Lung (tissue), 12 donors: ENCODE data around the gene DHRS7C. TPM values are rescaled to one million over a fixed set of nuclear protein-coding genes. Genes with fewer than 3 reads are reported as not detected.

Experiments used
- ATAC-seq: fragments of 200-7000 bp; cut with Tn5 transposase; one replicate; pipeline ENCODE4 v1.9.1; 2020; ENCODE audit warnings: moderate number of reproducible peaks; ENCODE audit not compliant: insufficient read depth, low FRiP score
- DNase-seq, 3 donors: peaks; one replicate each; pipeline ENCODE4 v3.0.0-alpha.2; 2013 to 2017
- H3K27ac ChIP-seq, 2 donors: one replicate each; pipeline ENCODE4 v1.5.1; 2013; ENCODE audit warnings: mild to moderate bottlenecking in 2 of 2, moderate library complexity in 2 of 2, control low read depth in 1 of 2, inconsistent platforms in 1 of 2, low read depth in 1 of 2, low read length in 1 of 2
- H3K27me3 ChIP-seq, 3 donors: one replicate each; pipeline ENCODE4 v1.5.1; 2013; ENCODE audit warnings: low read length in 2 of 3; ENCODE audit not compliant: control insufficient read depth in 3 of 3, insufficient read depth in 3 of 3
- H3K36me3 ChIP-seq, 4 donors: one replicate each; pipeline ENCODE4 v1.5.1; 2013; ENCODE audit warnings: low read length in 4 of 4, mild to moderate bottlenecking in 1 of 4, moderate library complexity in 1 of 4; ENCODE audit not compliant: control insufficient read depth in 4 of 4, insufficient read depth in 4 of 4
- H3K4me1 ChIP-seq, 5 donors: one replicate each; pipeline ENCODE4 v1.5.1; 2013; ENCODE audit warnings: low read length in 5 of 5, mild to moderate bottlenecking in 2 of 5, moderate library complexity in 1 of 5; ENCODE audit not compliant: control insufficient read depth in 5 of 5, insufficient read depth in 5 of 5
- H3K4me3 ChIP-seq: one replicate; pipeline ENCODE4 v1.5.1; 2013; ENCODE audit warnings: mild to moderate bottlenecking, control low read depth, moderate library complexity
- H3K9ac ChIP-seq, 2 donors: one replicate each; pipeline ENCODE4 v1.5.1; 2013; ENCODE audit warnings: low read length in 2 of 2, control low read depth in 1 of 2; ENCODE audit not compliant: insufficient read depth in 1 of 2
- H3K9me3 ChIP-seq, 4 donors: one replicate each; pipeline ENCODE4 v1.5.1; 2013; ENCODE audit warnings: low read length in 3 of 4, mild to moderate bottlenecking in 1 of 4, moderate library complexity in 1 of 4; ENCODE audit not compliant: control insufficient read depth in 4 of 4, insufficient read depth in 3 of 4
- CTCF ChIP-seq: IDR thresholded peaks from 2 replicates; pipeline ENCODE4 v1.5.1; 2012; ENCODE audit warnings: mild to moderate bottlenecking; ENCODE audit errors: control extremely low read depth, extremely low read depth
- WGBS, 2 donors: extraction: QIAGEN DNeasy Blood & Tissue Kit; methylation state at CpG; one replicate each; pipeline ENCODE4 v1.1.7; 2013; 5-methylcytosine and 5-hydroxymethylcytosine counted together
- polyA plus RNA-seq, 2 donors: library from polyadenylated mRNA; stranded (reverse); fragments of 200-250 nt; gene quantifications; one replicate each; pipeline ENCODE4 v1.2.1, GENCODE V29; 2013
- total RNA-seq, 2 donors: library from RNA; depleted of rRNA in 1 of 2; stranded (reverse); fragments of >200 nt in 1 of 2; gene quantifications; one replicate each; pipeline ENCODE4 v1.2.1, GENCODE V29; 2014 to 2021
- donor health status: control.
- donor health status: control.
- donor health status: Bipolar disorder and iron deficiency.
- donor health status: healthy.
- donor health status: DM: yes; HTN: yes; CAD: no.

Gene DHRS7C
- total and polyA plus RNA-seq, 4 donors = not detected

GRCh38 chr17:9768381-9768934 is 22.9 kb downstream of the DHRS7C start:
- ATAC-seq (no peak), DNase-seq (peak in 2 of 3 donors; percentile 29 to 49)
- Histone ChIP-seq H3K9me3 (no peaks in the 10 kb centered on the region), H3K27me3 (peaks cover 0 to 10% (median 2%) of the 10 kb centered on the region in 3 donors), H3K4me1 (no peaks in the 10 kb centered on the region), H3K27ac (no peak overlapping the region), H3K36me3 (no peaks in the 10 kb centered on the region), H3K4me3 (no peak overlapping the region), H3K9ac (no peak overlapping the region)
- no peak for TF ChIP-seq CTCF
- WGBS, 2 donors = 36 to 41% methylated on average over 5 of the region's 5 CpGs

GRCh38 chr17:9767432-9767991 is 23.9 kb downstream of the DHRS7C start:
- TF ChIP-seq CTCF = no peak
- no peak overlapping the region for H3K4me3 ChIP-seq
- no peak for DNase-seq
- no peaks in the 10 kb centered on the region for H3K4me1 ChIP-seq
- H3K27me3 ChIP-seq = peaks cover 0 to 11% (median 2%) of the 10 kb centered on the region in 3 donors
- no peaks in the 10 kb centered on the region for H3K36me3 ChIP-seq
- H3K27ac ChIP-seq = no peak overlapping the region
- 83 to 86% methylated on average over 7 of the region's 7 CpGs for WGBS, 2 donors
- no peak overlapping the region for H3K9ac ChIP-seq
- no peak for ATAC-seq
- H3K9me3 ChIP-seq = no peaks in the 10 kb centered on the region

GRCh38 chr17:9766970-9767369 is 24.4 kb downstream of the DHRS7C start:
- H3K27me3 ChIP-seq = peaks cover 0 to 11% (median 2%) of the 10 kb centered on the region in 3 donors
- no peak for ATAC-seq
- H3K4me1 ChIP-seq = no peaks in the 10 kb centered on the region
- no peaks in the 10 kb centered on the region for H3K36me3 ChIP-seq
- H3K9ac ChIP-seq = no peak overlapping the region
- no peak for DNase-seq
- TF ChIP-seq CTCF = no peak
- 68 to 70% methylated on average over 5 of the region's 5 CpGs for WGBS, 2 donors
- no peaks in the 10 kb centered on the region for H3K9me3 ChIP-seq
- H3K4me3 ChIP-seq = no peak overlapping the region
- no peak overlapping the region for H3K27ac ChIP-seq

- no peak for DNase-seq
- WGBS, 2 donors = 93 to 100% methylated on average over 1 of the region's 1 CpG
- Histone ChIP-seq H3K9me3 (no peaks in the 10 kb centered on the region), H3K36me3 (no peaks in the 10 kb centered on the region), H3K27me3 (peaks cover 2 to 11% (median 2%) of the 10 kb centered on the region in 3 donors), H3K27ac (no peak overlapping the region), H3K4me1 (no peaks in the 10 kb centered on the region), H3K4me3 (no peak overlapping the region), H3K9ac (no peak overlapping the region)
- no peak for ATAC-seq
- TF ChIP-seq CTCF = no peak
These were observed 26.1 kb downstream of the DHRS7C start for GRCh38 chr17:9765322-9765721.
